ENCODE data around the gene DNAH7. TPM values are rescaled to one million over a fixed set of nuclear protein-coding genes. Genes with fewer than 3 reads are reported as not detected.

DNAH7 gene
- total RNA-seq, 1 experiment from 2014 or later, result 0.09 TPM

GRCh38 chr2:195859513-195859912, 209.1 kb downstream of the DNAH7 start:
- DNase-seq, result no peak
- Mint-ChIP-seq H3K4me3 (no peak overlapping the region), H3K9me3 (no peaks in the 10 kb centered on the region), H3K27ac (no peak overlapping the region), H3K4me1 (no peaks in the 10 kb centered on the region), H3K36me3 (ENCODE audit: insufficient read depth in 1 of 3, low read depth in 3 of 3) (no peaks in the 10 kb centered on the region; a peak in 1 of 7 replicates), H3K27me3 (ENCODE audit: low read depth) (no peaks in the 10 kb centered on the region)
- Histone ChIP-seq H2BK120ac (ENCODE audit: low read depth, low read length, poor library complexity, severe bottlenecking) (no peak overlapping the region), H2BK20ac (ENCODE audit: low read depth, low read length, poor library complexity, severe bottlenecking) (no peak overlapping the region), H3K56ac (ENCODE audit: insufficient read length, low read depth, low read length) (no peak overlapping the region), H3K4ac (ENCODE audit: low read depth, low read length) (no peak overlapping the region), H3K14ac (ENCODE audit: insufficient read depth, low read length) (no peak overlapping the region), H3K9me3 (ENCODE audit: control insufficient read depth, low read depth, low read length) (no peaks in the 10 kb centered on the region), H3K4me2 (ENCODE audit: insufficient read depth, insufficient read length, low read length) (no peak overlapping the region), H3K23me2 (ENCODE audit: insufficient read length, low read depth, low read length, poor library complexity, severe bottlenecking) (no peaks in the 10 kb centered on the region), H4K91ac (ENCODE audit: insufficient read length, low read depth, low read length) (no peak overlapping the region), H2BK15ac (ENCODE audit: low read depth, low read length) (no peak overlapping the region), H3T11ph (ENCODE audit: low read length) (no peak overlapping the region), H3K18ac (ENCODE audit: insufficient read length, low read depth, low read length) (no peak overlapping the region), H3K79me2 (ENCODE audit: insufficient read depth, low read length) (no peaks in the 10 kb centered on the region), H3K23ac (ENCODE audit: insufficient read length, low read depth, low read length) (no peak overlapping the region), H3K27ac (ENCODE audit: insufficient read length, low read depth, low read length) (no peak overlapping the region), H2AFZ (ENCODE audit: low read length) (no peak overlapping the region), H2BK5ac (ENCODE audit: insufficient read length, low read length) (no peak overlapping the region), H3K27me3 (ENCODE audit: insufficient read depth, low read length) (no peaks in the 10 kb centered on the region), H4K8ac (replicated peaks; ENCODE audit: insufficient read length, low read depth, low read length) (no peak overlapping the region), H3K79me1 (ENCODE audit: insufficient read depth, low read depth, low read length, poor library complexity, severe bottlenecking) (no peaks in the 10 kb centered on the region), H4K5ac (ENCODE audit: insufficient read length, low read depth, low read length) (no peak overlapping the region), H2AK5ac (ENCODE audit: insufficient read length, low read length) (no peak overlapping the region), H3K4me1 (ENCODE audit: insufficient read depth, low read length) (no peaks in the 10 kb centered on the region; the same call in 1 of the 2 replicates), H3K9ac (ENCODE audit: extremely low read depth, insufficient read length, low read length) (no peak overlapping the region), H4K20me1 (ENCODE audit: control insufficient read depth, insufficient read depth, insufficient read length) (no peaks in the 10 kb centered on the region), H2BK12ac (ENCODE audit: insufficient read length, low read depth, low read length) (no peak overlapping the region)
- WGBS (ENCODE audit: extremely low coverage, insufficient read length, low lambda C conversion rate), result no CpG with 5 or more reads among the region's 2 CpGs
- TF ChIP-seq, protein P1, sequence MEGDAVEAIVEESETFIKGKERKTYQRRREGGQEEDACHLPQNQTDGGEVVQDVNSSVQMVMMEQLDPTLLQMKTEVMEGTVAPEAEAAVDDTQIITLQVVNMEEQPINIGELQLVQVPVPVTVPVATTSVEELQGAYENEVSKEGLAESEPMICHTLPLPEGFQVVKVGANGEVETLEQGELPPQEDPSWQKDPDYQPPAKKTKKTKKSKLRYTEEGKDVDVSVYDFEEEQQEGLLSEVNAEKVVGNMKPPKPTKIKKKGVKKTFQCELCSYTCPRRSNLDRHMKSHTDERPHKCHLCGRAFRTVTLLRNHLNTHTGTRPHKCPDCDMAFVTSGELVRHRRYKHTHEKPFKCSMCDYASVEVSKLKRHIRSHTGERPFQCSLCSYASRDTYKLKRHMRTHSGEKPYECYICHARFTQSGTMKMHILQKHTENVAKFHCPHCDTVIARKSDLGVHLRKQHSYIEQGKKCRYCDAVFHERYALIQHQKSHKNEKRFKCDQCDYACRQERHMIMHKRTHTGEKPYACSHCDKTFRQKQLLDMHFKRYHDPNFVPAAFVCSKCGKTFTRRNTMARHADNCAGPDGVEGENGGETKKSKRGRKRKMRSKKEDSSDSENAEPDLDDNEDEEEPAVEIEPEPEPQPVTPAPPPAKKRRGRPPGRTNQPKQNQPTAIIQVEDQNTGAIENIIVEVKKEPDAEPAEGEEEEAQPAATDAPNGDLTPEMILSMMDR (conservative IDR thresholded peaks at IDR 0.05), result no peak

All from H9 (cell line).